Thoracic aorta (tissue), 2 donors: ENCODE measurements around the gene GART. TPM values are rescaled to one million over a fixed set of nuclear protein-coding genes. Genes with fewer than 3 reads are reported as not detected.
A peak's percentile ranks its signal among the peaks of the same experiment; 100 is the strongest.
"Not testable (repeated sequence)": the region's sequence is repeated elsewhere in the genome, so short reads cannot be mapped to it uniquely, and the experiment has no call there.

Experiments
- ATAC-seq: fragments of 150-250 bp; one replicate; pipeline ENCODE4 v1.8.0; 2017; ENCODE audit warnings: low read depth; ENCODE audit not compliant: insufficient number of reproducible peaks, low FRiP score
- DNase-seq: peaks from one replicate; pipeline ENCODE4 v3.0.0-alpha.2; 2020; ENCODE audit warnings: low spot score
- H3K27ac ChIP-seq, 2 donors: fragments of 200-600 bp; sonication (generic); 1 replicate in 1 of 2; 2 replicates in 1 of 2; pipeline ENCODE4 v1.5.1; 2016; ENCODE audit warnings: mild to moderate bottlenecking in 2 of 2, moderate library complexity in 2 of 2
- H3K27me3 ChIP-seq: fragments of 200-600 bp; sonication (generic); replicated peaks from 2 replicates; pipeline ENCODE4 v1.6.0; 2016; ENCODE audit warnings: mild to moderate bottlenecking; ENCODE audit not compliant: insufficient read depth
- H3K36me3 ChIP-seq: fragments of 200-600 bp; sonication (generic); one replicate; pipeline ENCODE4 v1.5.1; 2016
- H3K4me1 ChIP-seq, 2 donors: fragments of 200-600 bp; sonication (generic); 1 replicate in 1 of 2; 2 replicates in 1 of 2; pipeline versions ENCODE4 v1.5.1 to v1.6.0; 2016; ENCODE audit warnings: low read depth in 2 of 2, mild to moderate bottlenecking in 1 of 2; ENCODE audit not compliant: control insufficient read depth in 1 of 2
- H3K4me3 ChIP-seq: fragments of 200-600 bp; sonication (generic); 2 replicates; pipeline ENCODE4 v1.5.1; 2016; ENCODE audit warnings: mild to moderate bottlenecking
- H3K9me3 ChIP-seq: fragments of 200-600 bp; sonication (generic); 2 replicates; pipeline ENCODE4 v1.5.1; 2016
- CTCF ChIP-seq: fragments of 200-600 bp; sonication (generic); IDR thresholded peaks from one replicate; pipeline ENCODE4 v1.5.1; 2019; ENCODE audit warnings: antibody characterized with exemption
- total RNA-seq, 2 donors: library from RNA; depleted of rRNA; stranded (reverse); fragments of >200 nt; gene quantifications; one replicate each; pipeline versions ENCODE4 v1.1.0 to v1.2.3, GENCODE V29; 2016

Gene GART
- total RNA-seq, 2 donors from 2014 or later, result 64.4 to 172 TPM

- ATAC-seq (no peak), DNase-seq (no peak)
- no peak for TF ChIP-seq CTCF
- H3K36me3 ChIP-seq, result no peaks in the 10 kb centered on the region
- H3K4me3 ChIP-seq, result no peak overlapping the region
- H3K9me3 ChIP-seq, result no peaks in the 10 kb centered on the region
- no peak overlapping the region for H3K27ac ChIP-seq
- peaks cover 6 to 14% of the 10 kb centered on the region in 2 donors for H3K4me1 ChIP-seq
- H3K27me3 ChIP-seq, result no peaks in the 10 kb centered on the region
Observed at GRCh38 chr21:33584455-33584854, 42.5 kb upstream of the GART start.

- ATAC-seq (no peak), DNase-seq (no peak)
- Histone ChIP-seq H3K27ac (peak overlapping the region in 1 of 2 donors; percentile 15), H3K4me1 (peaks cover 0 to 7% of the 10 kb centered on the region in 2 donors), H3K9me3 (no peaks in the 10 kb centered on the region), H3K36me3 (peaks cover 10% of the 10 kb centered on the region), H3K27me3 (no peaks in the 10 kb centered on the region), H3K4me3 (no peak overlapping the region)
- no peak for TF ChIP-seq CTCF
Observed at GRCh38 chr21:33578959-33579542, 37.1 kb upstream of the GART start.

- H3K27ac ChIP-seq, result peak overlapping the region in 1 of 2 donors; percentile 15
- peaks cover 15% of the 10 kb centered on the region for H3K36me3 ChIP-seq
- no peaks in the 10 kb centered on the region for H3K9me3 ChIP-seq
- no peaks in the 10 kb centered on the region for H3K27me3 ChIP-seq
- H3K4me3 ChIP-seq, result no peak overlapping the region
- no peak for TF ChIP-seq CTCF
- ATAC-seq (no peak), DNase-seq (no peak)
- H3K4me1 ChIP-seq, result peaks cover 0 to 7% of the 10 kb centered on the region in 2 donors
Observed at GRCh38 chr21:33578214-33578613, 36.3 kb upstream of the GART start.

- DNase-seq, H3K27me3 ChIP-seq, ATAC-seq, H3K4me1 ChIP-seq, H3K4me3 ChIP-seq, H3K9me3 ChIP-seq, H3K27ac ChIP-seq: not testable (repeated sequence)
- peaks cover 20% of the 10 kb centered on the region for H3K36me3 ChIP-seq
Observed at GRCh38 chr21:33576741-33577141, 34.8 kb upstream of the GART start.

- Histone ChIP-seq H3K36me3 (peaks cover 47% of the 10 kb centered on the region), H3K27me3 (no peaks in the 10 kb centered on the region), H3K9me3 (no peaks in the 10 kb centered on the region), H3K27ac (no peak overlapping the region), H3K4me1 (peaks cover 0 to 3% of the 10 kb centered on the region in 2 donors), H3K4me3 (no peak overlapping the region)
- DNase-seq (no peak), ATAC-seq (no peak)
- TF ChIP-seq CTCF, result no peak
Observed at GRCh38 chr21:33572350-33572749, 30.4 kb upstream of the GART start.

- DNase-seq (no peak), ATAC-seq (no peak)
- H3K36me3 ChIP-seq, result peaks cover 43% of the 10 kb centered on the region
- no peak overlapping the region for H3K4me3 ChIP-seq
- H3K4me1 ChIP-seq, result peaks cover 0 to 3% of the 10 kb centered on the region in 2 donors
- no peaks in the 10 kb centered on the region for H3K27me3 ChIP-seq
- no peak overlapping the region for H3K27ac ChIP-seq
- no peaks in the 10 kb centered on the region for H3K9me3 ChIP-seq
- TF ChIP-seq CTCF, result no peak
Observed at GRCh38 chr21:33569991-33570390, 28.1 kb upstream of the GART start.
